NCI-H2196 (cell line): ENCODE measurements around the gene SPECC1.
"Not testable (repeated sequence)": the region's sequence is repeated elsewhere in the genome, so short reads cannot be mapped to it uniquely, and the experiment has no call there.

Source experiments
- DNase-seq: peaks from one replicate; lab custom pipeline; 2025; ENCODE audit not compliant: unreplicated experiment; lab: John Stamatoyannopoulos, UW

SPECC1 gene

DNA sequence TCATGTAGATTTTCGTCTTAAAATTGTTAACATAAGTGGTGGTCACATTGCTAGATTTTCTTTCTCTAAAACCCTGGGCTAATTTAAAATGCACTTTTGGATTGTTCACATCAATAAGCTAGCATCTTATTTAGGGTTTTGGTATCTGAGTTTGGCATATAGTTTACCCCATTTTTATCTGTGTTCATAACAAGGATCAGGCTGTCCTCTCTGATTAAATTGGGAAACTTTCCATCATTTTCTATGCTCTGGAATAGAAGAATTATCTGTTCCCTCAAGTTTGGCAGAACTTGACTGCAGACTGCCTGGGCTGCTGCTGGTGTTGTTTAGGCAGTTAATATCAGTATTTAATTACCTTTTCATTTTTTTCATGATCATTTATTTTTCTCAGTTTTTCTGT is 1.8 kb downstream of the SPECC1 start:
- no peak for DNase-seq

DNA sequence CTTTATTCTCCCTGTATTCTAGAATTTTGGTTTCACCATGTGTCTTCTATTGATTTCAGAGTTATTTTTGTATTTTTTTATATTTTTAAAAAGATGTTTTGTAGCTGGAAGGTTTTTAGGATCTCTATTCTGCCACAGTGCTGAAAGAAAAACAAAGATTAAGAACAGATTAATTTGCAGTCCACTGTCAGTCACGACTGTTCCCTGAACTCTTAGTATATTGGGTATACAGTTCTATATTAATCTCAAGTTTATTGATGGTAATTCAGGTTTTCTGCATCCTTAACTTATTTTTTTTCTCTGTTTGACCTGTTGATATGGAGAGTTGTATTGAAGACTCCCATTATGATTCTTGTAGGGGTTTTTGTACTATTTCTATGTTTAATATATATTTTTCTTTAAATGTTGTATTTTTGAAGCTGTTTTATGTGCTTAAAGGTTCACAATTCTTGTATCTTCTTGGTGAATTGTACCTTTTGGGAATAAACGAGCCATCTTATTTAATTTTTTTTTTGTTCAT is 2.9 kb downstream of the SPECC1 start:
- DNase-seq: no peak

DNA sequence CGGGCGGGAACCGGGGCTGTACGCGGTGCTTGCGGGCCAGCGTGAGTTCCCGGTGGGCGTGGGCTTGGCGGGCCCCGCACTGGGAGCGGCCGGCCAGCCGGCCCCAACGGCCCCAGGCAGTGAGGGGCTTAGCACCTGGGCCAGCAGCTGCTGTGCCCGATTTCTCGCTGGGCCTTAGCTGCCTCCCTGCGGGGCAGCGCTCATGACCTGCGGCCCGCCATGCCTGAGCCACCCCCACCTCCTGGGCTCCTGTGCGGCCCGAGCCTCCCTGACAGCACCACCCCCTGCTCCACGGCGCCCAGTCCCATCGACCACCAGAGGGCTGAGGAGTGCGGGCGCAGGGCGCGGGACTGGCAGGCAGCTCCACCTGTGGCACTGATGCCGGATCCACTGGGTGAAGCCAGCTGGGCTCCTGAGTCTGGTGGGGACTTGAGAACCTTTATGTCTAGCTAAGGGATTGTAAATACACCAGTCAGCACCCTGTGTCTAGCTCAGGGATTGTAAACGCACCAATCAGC is 7.4 kb downstream of the SPECC1 start:
- DNase-seq: not testable (repeated sequence)

DNA sequence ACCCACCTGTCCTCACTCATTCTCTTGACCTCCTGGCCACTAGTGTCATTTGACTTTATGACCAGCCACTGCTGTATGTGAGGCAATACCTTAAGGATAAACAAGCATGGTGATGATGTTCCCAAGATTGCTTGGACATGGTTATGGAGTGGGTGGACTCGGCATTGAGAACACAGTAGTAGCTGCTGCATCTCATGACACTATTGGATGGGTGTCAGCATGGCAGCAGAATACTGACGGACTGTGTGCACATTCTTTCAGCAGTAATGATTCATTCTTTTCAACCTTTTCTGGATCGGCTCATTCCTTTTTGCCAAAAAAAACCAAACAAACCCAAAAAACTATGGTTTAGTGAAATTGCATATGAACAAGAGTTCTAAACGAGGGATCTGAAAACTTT is 13.5 kb downstream of the SPECC1 start:
- no peak for DNase-seq

DNA sequence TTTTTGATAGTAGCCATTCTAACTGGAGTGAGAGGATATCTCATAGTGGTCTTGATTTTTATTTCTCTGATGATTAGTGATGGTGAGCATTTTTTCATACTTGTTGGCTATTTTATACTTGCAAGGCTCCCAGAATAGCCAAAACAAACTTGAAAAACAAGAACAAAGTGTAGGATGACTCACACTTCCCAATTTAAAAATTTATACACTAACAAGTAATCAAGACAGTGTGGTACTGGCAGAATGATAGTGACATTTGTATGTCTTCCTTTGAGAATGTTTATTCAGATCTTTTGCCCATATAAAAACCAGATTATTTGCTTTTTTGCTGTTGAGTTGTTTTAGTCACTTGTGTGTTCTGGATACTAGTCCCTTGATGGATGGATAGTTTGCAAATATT is 17.8 kb downstream of the SPECC1 start:
- no peak for DNase-seq

DNA sequence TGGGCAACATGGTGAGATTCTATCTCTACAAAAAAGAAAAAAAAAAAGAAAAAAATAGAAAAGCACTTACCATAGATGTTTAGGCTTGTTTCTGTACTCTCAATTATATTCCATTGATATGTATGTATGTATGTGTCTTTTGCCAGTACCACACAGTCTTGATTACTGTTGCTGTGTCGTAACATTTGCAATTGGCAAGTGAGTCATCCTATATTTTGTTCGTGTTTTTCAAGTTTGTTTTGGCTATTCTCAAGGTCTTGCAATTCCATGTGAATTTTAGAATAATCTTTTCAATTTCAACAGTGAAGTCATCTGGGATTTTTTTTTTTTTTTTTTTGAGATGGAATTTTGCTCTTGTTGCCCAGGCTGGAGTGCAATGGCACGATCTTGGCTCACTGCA is 19.3 kb downstream of the SPECC1 start:
- DNase-seq: no peak

DNA sequence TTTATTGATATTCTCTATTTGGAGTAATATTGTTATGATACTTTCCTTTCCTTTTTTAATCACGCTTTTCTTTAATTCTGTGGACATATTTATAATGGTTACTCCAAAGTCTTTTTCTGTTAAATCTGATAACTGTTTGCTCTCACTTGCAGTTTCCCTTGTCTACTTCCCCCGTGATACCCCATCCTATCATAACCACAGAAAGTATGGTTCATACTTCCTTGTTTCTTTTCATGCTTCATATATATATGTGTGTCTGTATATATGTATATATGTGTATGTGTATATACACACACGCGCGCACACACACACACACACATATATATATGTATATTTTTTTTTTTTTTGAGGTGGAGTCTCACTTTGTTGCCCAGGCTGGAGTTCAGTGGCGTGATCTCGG is 23.5 kb downstream of the SPECC1 start:
- no peak for DNase-seq

DNA sequence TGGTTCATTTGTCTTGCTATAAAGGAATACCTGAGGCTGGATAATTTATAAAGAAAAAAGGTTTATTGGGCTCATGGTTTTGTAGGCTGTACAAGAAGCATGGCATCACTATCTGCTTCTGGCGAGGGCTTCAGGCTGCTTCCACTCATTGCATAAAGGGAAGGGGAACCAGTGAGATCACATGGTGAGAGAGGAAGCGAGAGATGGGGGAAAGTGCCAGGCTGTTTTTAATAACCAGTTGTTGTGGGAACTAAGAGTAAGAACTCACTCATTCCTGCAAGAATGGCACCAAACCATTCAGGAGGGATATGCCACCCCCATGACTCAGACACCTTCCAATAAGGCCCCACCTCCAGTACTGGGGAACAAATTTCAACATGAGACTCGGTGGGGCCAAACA is 24.3 kb downstream of the SPECC1 start:
- no peak for DNase-seq

DNA sequence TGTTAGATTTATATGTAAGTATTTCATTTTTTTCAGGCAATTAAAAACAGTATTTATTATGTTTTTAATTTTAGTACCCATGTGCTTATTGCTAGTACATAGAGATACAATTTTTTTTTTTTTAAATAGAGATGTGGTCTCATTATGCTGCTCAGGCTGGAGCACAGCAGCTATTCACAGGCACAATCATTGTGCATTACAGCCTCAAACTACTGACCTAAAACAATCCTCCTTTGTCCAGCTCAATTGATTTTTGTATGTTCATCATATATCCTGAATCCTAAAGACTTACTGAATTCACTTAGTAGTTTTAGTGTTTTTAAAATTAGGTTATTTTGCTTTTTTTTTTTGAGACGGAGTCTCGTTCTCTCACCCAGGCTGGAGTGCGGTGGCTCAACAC is 26.3 kb downstream of the SPECC1 start:
- no peak for DNase-seq

DNA sequence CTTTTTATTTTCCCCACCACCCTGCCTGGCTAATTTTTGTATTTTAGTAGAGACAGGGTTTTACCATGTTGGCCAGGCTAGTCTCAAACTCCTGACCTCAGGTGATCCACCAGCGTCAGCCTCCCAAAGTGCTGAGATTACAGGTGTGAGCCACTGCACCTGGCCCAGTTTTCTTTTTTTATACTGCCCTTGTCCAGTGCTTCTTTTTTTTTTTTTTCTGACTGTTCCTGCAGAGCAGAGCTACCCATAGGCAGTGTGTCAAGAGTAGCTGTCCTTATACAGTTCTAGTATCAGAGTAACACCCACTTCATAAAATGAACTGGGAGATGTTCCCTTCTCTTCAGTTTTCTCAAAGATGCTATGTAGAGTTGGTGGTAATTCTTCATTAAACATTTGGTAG is 28.1 kb downstream of the SPECC1 start:
- not testable (repeated sequence) for DNase-seq

DNA sequence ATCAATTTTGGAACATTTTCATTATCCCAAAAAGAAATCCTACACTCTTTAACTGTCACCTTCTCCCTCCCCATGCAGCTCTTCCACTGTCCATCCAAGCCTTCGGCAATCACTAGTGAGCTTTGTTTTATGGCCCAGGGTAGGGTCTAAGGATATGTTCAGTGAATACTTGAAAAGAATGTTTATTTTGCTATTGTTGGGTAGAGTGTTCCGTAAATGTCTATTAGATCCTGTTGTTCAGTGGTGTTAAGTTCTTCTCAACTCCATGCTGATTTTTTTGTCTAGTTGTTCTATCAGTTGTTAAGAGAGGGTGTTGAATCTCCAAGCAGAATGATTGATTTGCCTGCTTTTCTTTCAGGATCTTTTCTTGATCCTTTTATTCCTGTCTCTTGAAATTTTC is 29.9 kb downstream of the SPECC1 start:
- DNase-seq: no peak

DNA sequence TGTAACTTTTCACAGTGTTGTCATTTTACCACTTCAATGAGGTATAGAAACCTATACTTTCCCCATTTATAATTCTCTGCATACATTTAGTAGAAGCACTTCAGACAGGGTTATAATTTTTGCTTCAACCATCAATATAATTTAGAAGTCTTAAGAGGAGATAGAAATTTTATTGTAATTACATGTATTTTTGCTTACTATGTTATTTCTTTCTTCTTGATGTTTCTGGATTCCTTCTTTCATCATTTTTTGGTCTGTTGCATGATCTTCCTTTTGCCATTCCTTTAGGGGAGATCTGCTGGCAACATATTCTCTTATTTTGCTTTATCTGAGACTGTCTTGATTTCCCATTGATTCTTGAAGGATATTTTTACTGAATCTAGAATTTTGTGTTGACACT is 31.1 kb downstream of the SPECC1 start:
- no peak for DNase-seq

DNA sequence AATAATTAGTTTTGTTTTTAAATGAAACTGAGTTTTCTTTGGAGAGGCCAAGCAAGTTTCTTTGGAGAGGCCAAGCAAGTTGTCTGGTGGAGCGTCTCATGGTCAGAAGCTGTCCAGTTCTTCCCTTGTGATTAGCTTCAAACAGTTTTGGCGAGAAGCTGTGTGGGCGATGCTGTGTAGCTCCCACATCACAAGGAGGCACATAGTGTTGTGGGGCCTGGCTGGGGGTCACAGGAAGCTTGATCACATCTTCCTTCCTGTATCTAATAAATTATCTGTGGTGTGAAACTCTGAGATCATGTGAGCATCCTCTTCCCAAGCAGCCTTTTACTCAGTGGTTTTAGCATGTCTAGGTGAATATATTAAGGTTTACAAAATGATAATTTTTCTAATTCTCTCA is 33.9 kb downstream of the SPECC1 start:
- DNase-seq: no peak

DNA sequence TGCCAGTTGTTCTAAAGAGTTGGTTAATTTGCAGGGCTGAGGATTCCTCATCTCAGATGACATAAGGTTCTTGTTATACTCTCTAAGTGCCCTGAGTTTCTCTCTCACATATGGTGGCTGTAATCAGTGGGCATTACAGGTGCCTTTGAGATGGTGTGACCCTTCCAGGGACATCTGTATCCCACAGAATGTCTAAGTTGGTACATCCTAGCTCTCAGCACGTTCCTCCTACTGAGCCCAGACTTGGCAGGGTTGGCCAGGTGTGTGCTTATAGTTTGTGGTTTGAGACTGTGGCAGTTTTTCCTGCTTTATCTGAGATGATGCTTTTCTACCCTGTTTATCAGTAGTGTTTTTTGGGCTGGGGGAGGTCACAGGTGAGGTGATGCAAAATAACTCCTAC is 36.3 kb downstream of the SPECC1 start:
- DNase-seq: no peak

DNA sequence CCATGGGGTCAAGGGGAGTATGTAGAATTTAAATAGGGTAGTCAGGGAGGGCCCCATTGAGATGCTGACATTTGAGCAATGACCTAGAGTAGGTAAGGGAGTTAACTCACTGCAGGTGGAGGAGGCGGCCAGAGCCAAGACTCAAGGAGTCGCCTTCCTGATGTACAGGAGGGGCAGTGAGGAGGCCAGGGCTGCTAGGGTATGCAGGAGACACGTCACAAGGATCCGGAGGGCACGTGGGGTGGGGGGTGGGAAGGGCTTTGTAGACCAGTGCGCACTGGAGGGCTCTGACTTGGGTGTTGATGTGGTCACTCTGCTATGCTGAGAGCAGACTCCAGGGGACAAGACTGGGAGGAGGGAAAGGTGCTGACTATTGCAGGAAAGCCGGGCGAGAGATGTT is 37.5 kb downstream of the SPECC1 start:
- no peak for DNase-seq

DNA sequence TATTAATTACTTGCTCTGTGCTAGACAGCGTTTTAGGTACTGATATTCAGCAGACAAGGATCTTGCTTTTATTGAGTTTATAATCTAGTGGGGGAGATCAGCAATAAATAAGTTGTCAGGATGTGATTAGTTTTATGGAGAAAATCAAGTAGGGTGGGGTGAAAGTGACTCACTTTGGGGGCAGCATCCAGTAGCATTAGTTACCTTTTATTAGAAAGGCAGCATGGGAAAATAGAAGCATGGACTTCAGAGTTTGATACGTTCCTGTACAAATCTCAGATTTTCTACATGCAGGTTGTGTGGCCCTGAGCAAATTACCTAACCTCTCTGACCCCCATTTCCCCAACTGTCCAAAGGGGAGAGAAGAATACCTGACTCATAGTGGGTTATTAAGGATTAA is 42.5 kb downstream of the SPECC1 start:
- DNase-seq: no peak

DNA sequence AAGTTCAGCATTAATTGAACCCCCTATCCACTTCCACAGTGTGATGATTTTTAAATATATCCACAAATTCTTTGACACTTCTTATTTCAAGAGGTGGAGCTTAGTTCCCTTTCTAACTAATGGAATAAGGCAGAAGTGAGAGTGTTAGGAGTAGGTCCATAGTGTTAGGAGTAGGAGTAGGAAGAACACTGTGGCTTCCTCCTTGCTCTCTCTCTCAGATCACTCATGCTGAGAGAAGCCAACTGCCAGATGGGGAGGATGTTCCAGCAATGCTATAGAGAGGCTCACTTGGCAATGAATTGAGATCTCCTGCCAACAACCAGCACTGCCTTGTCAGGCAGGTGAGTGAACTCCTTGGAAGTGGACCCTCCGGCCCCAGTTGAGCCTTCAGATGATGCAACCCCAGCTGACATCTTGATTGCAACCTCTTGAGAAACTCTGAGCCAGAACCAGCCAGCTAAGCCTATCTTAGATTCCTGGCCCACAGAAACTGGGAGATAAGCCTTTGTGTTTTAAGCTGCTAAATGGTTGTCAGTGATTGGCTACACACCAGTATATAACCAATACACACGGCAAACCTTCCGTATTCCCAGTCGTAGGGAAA is 44.3 kb downstream of the SPECC1 start:
- no peak for DNase-seq

DNA sequence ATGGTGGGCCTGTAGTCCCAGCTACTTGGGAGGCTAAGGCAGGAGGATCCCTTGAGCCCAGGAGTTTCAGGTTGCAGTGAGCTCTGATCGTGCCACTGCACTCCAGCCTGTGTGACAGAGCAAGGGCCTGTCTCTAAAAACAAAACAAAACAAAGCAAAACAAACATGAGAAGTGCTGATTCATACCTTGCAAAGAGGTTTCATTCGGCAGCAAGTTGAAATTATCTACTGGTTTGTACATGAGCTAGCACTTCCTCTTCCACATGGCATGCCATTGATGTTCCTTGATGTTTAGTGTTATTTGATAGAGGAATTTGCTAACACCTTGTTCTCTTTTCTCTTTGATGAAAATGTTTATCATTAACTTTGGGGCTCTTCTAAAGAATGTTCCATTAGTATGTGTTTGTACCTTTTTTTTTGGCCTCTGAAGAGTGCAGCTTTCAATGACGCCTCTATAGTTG is 50.6 kb downstream of the SPECC1 start:
- DNase-seq: peak; percentile 6

DNA sequence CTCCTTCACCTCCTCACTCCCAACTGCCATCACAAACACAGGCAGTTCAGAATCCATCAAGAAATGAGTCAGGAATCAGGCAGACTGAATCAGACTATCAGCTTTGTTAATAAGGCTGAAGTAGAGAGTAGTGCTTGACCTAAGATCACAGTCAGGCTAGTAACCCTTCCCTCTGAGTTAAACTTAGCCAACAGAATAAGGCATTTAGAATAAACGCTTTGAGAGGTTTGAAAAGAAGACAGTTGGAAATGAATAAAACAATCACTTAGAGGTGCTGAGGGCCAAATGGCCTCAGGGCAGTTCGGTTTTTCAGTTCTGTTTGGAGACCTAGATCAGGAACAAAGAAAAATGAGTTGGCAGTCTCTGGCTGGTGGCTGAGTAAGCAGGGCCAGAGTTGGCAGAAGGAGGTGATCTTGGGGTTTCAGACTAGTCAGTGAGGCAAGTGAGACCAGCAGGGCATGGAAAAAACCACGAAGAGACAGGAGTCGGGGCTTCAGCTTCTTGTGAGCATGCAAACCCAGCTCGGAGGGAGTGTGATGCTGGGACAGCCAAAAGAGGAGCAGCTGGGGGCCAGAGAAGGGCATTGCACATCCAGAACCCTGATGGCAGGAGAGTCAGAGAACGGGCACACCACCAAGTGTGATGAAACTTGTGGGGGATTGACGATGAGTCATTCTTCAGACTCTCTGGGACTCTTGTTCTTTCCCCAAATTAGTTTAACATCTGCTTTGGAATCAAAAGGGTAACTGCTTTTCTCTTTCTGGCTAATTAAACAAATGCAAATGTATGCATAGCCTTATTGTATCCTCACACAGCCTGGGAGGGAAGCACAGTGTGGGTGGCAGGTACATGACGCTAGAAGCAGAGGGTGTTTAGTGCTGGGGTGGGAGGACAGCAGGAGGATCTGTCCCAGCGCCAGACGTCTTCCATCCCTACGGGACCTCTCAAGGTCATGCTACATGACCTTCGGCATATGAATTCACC is 54.8 kb downstream of the SPECC1 start:
- peak; percentile 10 for DNase-seq

DNA sequence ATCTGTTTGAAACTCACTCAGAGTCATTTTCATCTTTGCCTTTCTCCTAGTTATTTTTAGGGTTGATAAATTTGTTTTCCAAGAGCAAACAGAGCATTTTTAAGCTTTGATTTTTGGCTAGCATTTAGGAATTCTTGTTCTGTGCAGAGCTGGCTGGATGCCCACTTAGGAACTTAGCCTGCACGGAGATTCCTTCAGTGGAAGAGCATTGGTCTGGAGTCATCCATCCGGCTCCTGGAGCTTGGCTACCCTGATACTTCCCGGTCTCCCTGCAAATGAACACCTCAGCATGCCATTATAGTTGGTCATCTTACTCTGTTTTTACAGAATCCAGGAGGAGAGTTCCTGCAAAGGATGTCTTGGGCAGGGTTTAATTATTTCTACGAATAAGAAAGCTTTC is 57.1 kb downstream of the SPECC1 start:
- no peak for DNase-seq

DNA sequence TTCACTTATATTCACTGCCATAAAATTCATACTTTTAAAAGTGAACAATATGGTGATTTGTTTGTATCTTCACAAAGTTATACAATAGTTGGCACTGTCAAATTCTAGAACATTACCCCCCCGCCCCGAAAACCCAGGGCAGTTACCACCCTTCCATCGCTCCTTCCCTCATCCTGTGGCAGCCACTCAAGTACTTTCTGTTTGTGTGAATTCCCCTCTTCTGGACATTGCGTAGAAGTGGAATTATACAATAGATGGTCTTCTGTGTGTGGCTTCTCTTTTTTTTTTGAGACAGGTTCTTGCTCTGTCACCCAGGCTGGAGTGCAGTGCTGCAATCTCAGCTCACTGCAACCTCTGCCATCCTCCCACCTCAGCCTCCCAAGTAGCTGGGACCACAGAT is 58.6 kb downstream of the SPECC1 start:
- DNase-seq: no peak

DNA sequence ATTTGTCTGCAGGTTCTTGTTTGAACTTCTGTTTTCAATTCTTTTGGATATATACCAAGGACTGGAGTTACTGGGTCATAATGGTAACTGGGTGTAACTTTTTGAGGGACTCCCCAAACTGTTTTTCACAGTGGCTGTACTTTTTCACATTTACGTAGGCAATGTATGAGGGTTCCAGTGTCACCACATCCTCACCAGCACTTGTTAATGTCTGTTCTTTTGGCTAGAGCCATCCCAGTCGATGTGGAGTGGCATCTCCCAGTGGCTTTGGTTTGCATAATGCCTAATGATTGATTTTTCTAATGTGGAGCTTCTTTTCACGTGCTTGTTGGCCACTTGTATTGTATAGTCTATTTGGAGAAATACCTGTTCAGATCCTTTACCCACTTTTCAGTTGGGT is 59.3 kb downstream of the SPECC1 start:
- DNase-seq: no peak
